MCF 10A (cell line): ENCODE measurements around the gene TMEM238. TPM values are rescaled to one million over a fixed set of nuclear protein-coding genes. Genes with fewer than 3 reads are reported as not detected.

Source experiments
- BruUV-seq: library from RNA; stranded (reverse); fragments of 400-500 nt; replicated peaks from 2 replicates; lab custom pipeline; 2021; lab: Mats Ljungman, UMichigan
- CTCF ChIA-PET: fragments of 300-600 bp; sonication (Branson Sonifier 250); formaldehyde crosslinking; extraction: SDS; loops from one replicate; lab custom pipeline; 2021; ENCODE audit warnings: antibody characterized with exemption, inconsistent platforms; lab: Yijun Ruan, JAX
- POLR2A ChIA-PET: fragments of 300-600, 350-650 bp; sonication (Branson Sonifier 250); formaldehyde crosslinking; extraction: SDS; loops from one replicate; lab custom pipeline; 2020; ENCODE audit warnings: antibody characterized with exemption, inconsistent platforms; lab: Yijun Ruan, JAX
- DNase-seq: peaks from one replicate; pipeline ENCODE4 v3.0.0-alpha.2; 2018; ENCODE audit not compliant: unreplicated experiment
- H3K27ac Mint-ChIP-seq: one replicate; pipeline ENCODE4 v1.8.0; 2022; ENCODE audit warnings: mild to moderate bottlenecking, low read depth, mixed read lengths; ENCODE audit not compliant: unreplicated experiment
- H3K27me3 Mint-ChIP-seq: one replicate; pipeline ENCODE4 v1.8.0; 2022; ENCODE audit warnings: mixed read lengths; ENCODE audit not compliant: insufficient read depth, unreplicated experiment
- H3K36me3 Mint-ChIP-seq: one replicate; pipeline ENCODE4 v1.8.0; 2022; ENCODE audit warnings: mild to moderate bottlenecking, moderate library complexity, mixed read lengths; ENCODE audit not compliant: insufficient read depth, unreplicated experiment
- H3K4me1 Mint-ChIP-seq: one replicate; pipeline ENCODE4 v1.8.0; 2022; ENCODE audit warnings: mixed read lengths; ENCODE audit not compliant: insufficient read depth, unreplicated experiment
- H3K4me3 Mint-ChIP-seq: one replicate; pipeline ENCODE4 v1.8.0; 2022; ENCODE audit warnings: mild to moderate bottlenecking, moderate library complexity, mixed read lengths; ENCODE audit not compliant: unreplicated experiment
- H3K9me3 Mint-ChIP-seq: one replicate; pipeline ENCODE4 v1.8.0; 2022; ENCODE audit warnings: mixed read lengths; ENCODE audit not compliant: unreplicated experiment
- intact Hi-C: fragments of 100-400 bp; cut with micrococcal nuclease; formaldehyde crosslinking; loops from 2 replicates; pipeline ENCODE4 v1.14.1; 2022
- total RNA-seq: library from RNA; stranded (reverse); gene quantifications from 2 replicates; pipeline ENCODE4 v1.2.3, GENCODE V29; 2022
- TF ChIP-seq, protein P1 (sequence below): fragments of 200-600 bp; IDR thresholded peaks from one replicate; pipeline ENCODE4 v1.8.0; 2022; ENCODE audit warnings: antibody characterized with exemption, mild to moderate bottlenecking; ENCODE audit not compliant: unreplicated experiment

TMEM238 gene
- total RNA-seq, 1 experiment from 2014 or later = 14.9 TPM

DNA sequence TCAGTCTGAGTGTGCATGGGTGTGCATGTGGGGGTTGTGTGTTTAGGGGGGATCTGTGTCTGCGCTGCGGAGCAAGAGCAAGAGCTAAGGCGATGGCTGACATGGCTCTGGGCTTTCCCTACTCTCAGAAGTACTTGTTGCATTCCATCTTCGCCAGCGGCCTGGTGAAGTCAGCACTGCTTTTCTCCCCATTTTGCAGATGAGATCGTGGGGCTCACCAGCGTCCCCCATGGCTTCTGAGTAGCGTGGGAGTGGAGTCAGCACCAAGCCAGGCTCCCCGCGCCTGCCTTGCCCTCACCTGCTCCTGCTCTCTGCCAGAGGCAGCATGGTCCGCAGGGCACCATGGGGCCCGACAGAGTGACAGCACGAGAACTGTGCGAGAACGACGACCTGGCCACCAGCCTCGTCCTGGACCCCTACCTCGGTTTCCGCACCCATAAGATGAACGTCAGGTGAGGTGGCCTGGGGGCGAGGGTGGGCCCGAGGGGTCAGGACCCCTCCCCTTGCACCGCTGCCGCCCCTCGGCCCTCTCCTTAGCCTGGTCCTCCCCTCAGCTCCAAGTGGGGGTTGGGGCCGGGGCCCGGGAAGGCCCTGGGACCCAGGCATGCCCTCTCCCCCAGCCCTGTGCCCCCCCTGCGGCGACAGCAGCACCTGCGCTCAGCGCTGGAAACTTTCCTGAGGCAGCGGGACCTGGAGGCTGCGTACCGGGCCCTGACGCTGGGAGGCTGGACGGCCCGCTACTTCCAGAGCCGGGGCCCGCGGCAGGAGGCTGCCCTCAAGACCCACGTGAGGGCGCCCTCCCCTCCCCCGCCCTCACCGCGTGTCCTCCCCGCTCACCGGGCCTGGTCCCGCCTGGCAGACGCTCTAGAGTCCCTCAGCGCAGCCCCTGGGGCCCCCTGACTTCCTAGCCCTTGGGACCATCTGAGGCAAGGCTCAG, 42.2 kb downstream of the TMEM238 start:
- Mint-ChIP-seq H3K36me3 (peaks cover 43% of the 10 kb centered on the region), H3K4me3 (peak overlapping the region; percentile 80), H3K4me1 (peaks cover 31% of the 10 kb centered on the region), H3K9me3 (no peaks in the 10 kb centered on the region), H3K27ac (no peak overlapping the region), H3K27me3 (no peaks in the 10 kb centered on the region)
- CTCF ChIA-PET = interaction anchor here (0.9 kb wide), 1 partner anchor 49 kb away, joined by 4 read pairs; no protein-coding TSS in a partner anchor
- POLR2A ChIA-PET = interaction anchor here (0.6 kb wide), 1 partner anchor 322 kb away, joined by 4 read pairs; no protein-coding TSS in a partner anchor
- BruUV-seq = no TSS peak
- TF ChIP-seq, protein P1, sequence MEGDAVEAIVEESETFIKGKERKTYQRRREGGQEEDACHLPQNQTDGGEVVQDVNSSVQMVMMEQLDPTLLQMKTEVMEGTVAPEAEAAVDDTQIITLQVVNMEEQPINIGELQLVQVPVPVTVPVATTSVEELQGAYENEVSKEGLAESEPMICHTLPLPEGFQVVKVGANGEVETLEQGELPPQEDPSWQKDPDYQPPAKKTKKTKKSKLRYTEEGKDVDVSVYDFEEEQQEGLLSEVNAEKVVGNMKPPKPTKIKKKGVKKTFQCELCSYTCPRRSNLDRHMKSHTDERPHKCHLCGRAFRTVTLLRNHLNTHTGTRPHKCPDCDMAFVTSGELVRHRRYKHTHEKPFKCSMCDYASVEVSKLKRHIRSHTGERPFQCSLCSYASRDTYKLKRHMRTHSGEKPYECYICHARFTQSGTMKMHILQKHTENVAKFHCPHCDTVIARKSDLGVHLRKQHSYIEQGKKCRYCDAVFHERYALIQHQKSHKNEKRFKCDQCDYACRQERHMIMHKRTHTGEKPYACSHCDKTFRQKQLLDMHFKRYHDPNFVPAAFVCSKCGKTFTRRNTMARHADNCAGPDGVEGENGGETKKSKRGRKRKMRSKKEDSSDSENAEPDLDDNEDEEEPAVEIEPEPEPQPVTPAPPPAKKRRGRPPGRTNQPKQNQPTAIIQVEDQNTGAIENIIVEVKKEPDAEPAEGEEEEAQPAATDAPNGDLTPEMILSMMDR = no peak
- DNase-seq = no peak
- intact Hi-C loops = no loop called here

DNA sequence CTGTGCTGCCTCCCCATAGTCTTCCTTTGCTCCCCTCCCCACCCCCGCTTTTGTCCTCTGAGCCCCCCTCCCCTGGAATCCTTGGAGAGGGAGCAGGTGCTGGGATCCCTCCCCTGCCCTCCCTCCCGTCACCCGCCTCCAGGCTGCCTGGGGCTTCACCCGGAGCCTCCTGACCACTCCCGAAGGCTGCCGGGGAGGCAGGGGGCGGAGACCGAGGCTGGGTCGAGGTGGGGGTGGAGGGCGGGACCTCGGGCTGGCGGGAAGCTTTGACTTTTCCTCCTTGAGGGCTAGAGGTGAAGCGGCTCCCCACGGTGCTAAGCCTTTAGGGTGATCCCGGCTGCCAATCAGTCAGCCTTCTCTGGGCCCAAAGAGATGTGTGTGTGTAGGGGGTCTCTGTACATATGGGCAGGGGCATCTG, 42.9 kb downstream of the TMEM238 start:
- intact Hi-C loops = no loop called here
- H3K4me3 Mint-ChIP-seq = peak overlapping the region; percentile 80
- peak overlapping the region; percentile 100 for H3K27ac Mint-ChIP-seq
- peak; percentile 66 for DNase-seq
- H3K27me3 Mint-ChIP-seq = no peaks in the 10 kb centered on the region
- peaks cover 38% of the 10 kb centered on the region for H3K4me1 Mint-ChIP-seq
- ChIA-PET CTCF (no interaction called here), POLR2A (interaction anchor here (0.7 to 1.0 kb wide), 4 partner anchors 18 to 82 kb away, joined by 3 to 4 read pairs (median 3); partner anchors contain the start of genes IL11, PPP6R1 and TMEM190)
- H3K9me3 Mint-ChIP-seq = no peaks in the 10 kb centered on the region
- H3K36me3 Mint-ChIP-seq = peaks cover 43% of the 10 kb centered on the region
- BruUV-seq = no TSS peak
- TF ChIP-seq, protein P1 = no peak

DNA sequence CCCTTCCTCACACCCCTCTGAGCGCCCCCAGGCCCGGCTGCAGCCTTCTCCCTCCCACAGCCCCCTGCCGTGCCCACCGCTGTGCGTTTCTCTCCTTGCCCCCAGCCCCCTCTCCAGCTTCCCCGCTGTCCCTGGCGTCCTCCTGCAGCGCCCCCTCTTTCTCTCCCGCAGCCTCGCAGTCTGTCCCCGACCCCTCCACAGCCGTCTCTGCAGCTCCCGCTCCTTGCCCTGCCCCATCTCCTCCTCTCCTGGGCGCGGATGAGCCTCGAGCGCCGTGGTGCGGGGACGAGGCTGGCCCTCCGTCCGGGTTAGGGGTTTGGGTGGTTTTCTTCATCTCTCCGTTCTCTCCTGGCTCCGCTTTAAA, 43.3 kb downstream of the TMEM238 start:
- peak overlapping the region; percentile 80 for H3K4me3 Mint-ChIP-seq
- no peaks in the 10 kb centered on the region for H3K27me3 Mint-ChIP-seq
- ChIA-PET POLR2A (interaction anchor here (0.7 to 1.0 kb wide), 4 partner anchors 18 to 82 kb away, joined by 3 to 4 read pairs (median 3); partner anchors contain the start of genes IL11, PPP6R1 and TMEM190), CTCF (interaction anchor here (0.6 kb wide), 1 partner anchor 8 kb away, joined by 8 read pairs; no protein-coding TSS in a partner anchor)
- peaks cover 38% of the 10 kb centered on the region for H3K36me3 Mint-ChIP-seq
- BruUV-seq = no TSS peak
- H3K9me3 Mint-ChIP-seq = no peaks in the 10 kb centered on the region
- DNase-seq = no peak
- H3K4me1 Mint-ChIP-seq = peaks cover 42% of the 10 kb centered on the region
- intact Hi-C loops = no loop called here
- TF ChIP-seq, protein P1 = no peak
- peak overlapping the region; percentile 100 for H3K27ac Mint-ChIP-seq
